ENCODE data around the gene ZRANB1.

The ZRANB1 gene

GRCh38 chr10:124942317-124943169 lies 620 bp downstream of the ZRANB1 start:
- peaks cover 32% of the 10 kb centered on the region for H3K4me1 Mint-ChIP-seq
- H3K4me3 Mint-ChIP-seq = no peak overlapping the region
- peak overlapping the region; percentile 3 for H3K27ac Mint-ChIP-seq
- H3K27me3 Mint-ChIP-seq = no peaks in the 10 kb centered on the region
- ATAC-seq (ENCODE audit: low read depth) (no peak), DNase-seq (ENCODE audit: low spot score in 2 of 2) (no peak)
- H3K9me3 Mint-ChIP-seq = no peaks in the 10 kb centered on the region
- peaks cover 17% of the 10 kb centered on the region for H3K36me3 Mint-ChIP-seq

GRCh38 chr10:124943301-124944092 lies 1.6 kb downstream of the ZRANB1 start:
- H3K27me3 Mint-ChIP-seq = no peaks in the 10 kb centered on the region
- ATAC-seq (ENCODE audit: low read depth) (no peak), DNase-seq (ENCODE audit: low spot score in 2 of 2) (no peak)
- H3K4me3 Mint-ChIP-seq = no peak overlapping the region
- H3K4me1 Mint-ChIP-seq = peaks cover 37% of the 10 kb centered on the region
- peak overlapping the region; percentile 63 for H3K27ac Mint-ChIP-seq
- no peaks in the 10 kb centered on the region for H3K9me3 Mint-ChIP-seq
- peaks cover 24% of the 10 kb centered on the region for H3K36me3 Mint-ChIP-seq

- Mint-ChIP-seq H3K36me3 (peaks cover 30% of the 10 kb centered on the region), H3K27ac (no peak overlapping the region), H3K4me3 (no peak overlapping the region), H3K27me3 (no peaks in the 10 kb centered on the region), H3K9me3 (no peaks in the 10 kb centered on the region), H3K4me1 (peaks cover 44% of the 10 kb centered on the region)
- DNase-seq (ENCODE audit: low spot score in 2 of 2) (no peak), ATAC-seq (ENCODE audit: low read depth) (no peak)
Observed at GRCh38 chr10:124944982-124945381, 3.1 kb downstream of the ZRANB1 start.

- no peaks in the 10 kb centered on the region for H3K9me3 Mint-ChIP-seq
- no peak for DNase-seq (ENCODE audit: low spot score in 2 of 2)
- H3K27me3 Mint-ChIP-seq = no peaks in the 10 kb centered on the region
- no peak overlapping the region for H3K4me3 Mint-ChIP-seq
- no peak for ATAC-seq (ENCODE audit: low read depth)
- H3K4me1 Mint-ChIP-seq = peaks cover 36% of the 10 kb centered on the region
- no peak overlapping the region for H3K27ac Mint-ChIP-seq
- peaks cover 29% of the 10 kb centered on the region for H3K36me3 Mint-ChIP-seq
Observed at GRCh38 chr10:124946945-124947344, 5.0 kb downstream of the ZRANB1 start.

GRCh38 chr10:124949543-124949942 lies 7.6 kb downstream of the ZRANB1 start:
- ATAC-seq (ENCODE audit: low read depth) = no peak
- no peak for DNase-seq (ENCODE audit: low spot score in 2 of 2)

GRCh38 chr10:124952123-124952522 lies 10.2 kb downstream of the ZRANB1 start:
- no peak for ATAC-seq (ENCODE audit: low read depth)
- DNase-seq (ENCODE audit: low spot score in 2 of 2) = no peak
- H3K27ac Mint-ChIP-seq = peak overlapping the region; percentile 18
- peaks cover 26% of the 10 kb centered on the region for H3K36me3 Mint-ChIP-seq
- H3K27me3 Mint-ChIP-seq = no peaks in the 10 kb centered on the region
- H3K4me3 Mint-ChIP-seq = no peak overlapping the region
- H3K4me1 Mint-ChIP-seq = peaks cover 35% of the 10 kb centered on the region
- no peaks in the 10 kb centered on the region for H3K9me3 Mint-ChIP-seq

More at GRCh38 chr10:124949543-124949942, 7.6 kb downstream of the ZRANB1 start:
- no peaks in the 10 kb centered on the region for H3K27me3 Mint-ChIP-seq
- H3K36me3 Mint-ChIP-seq = peaks cover 27% of the 10 kb centered on the region
- peak overlapping the region; percentile 0 for H3K27ac Mint-ChIP-seq
- H3K9me3 Mint-ChIP-seq = no peaks in the 10 kb centered on the region
- H3K4me3 Mint-ChIP-seq = no peak overlapping the region
- peaks cover 31% of the 10 kb centered on the region for H3K4me1 Mint-ChIP-seq

- DNase-seq (ENCODE audit: low spot score in 2 of 2) = no peak
- H3K36me3 Mint-ChIP-seq = peaks cover 19% of the 10 kb centered on the region
- H3K27ac Mint-ChIP-seq = no peak overlapping the region
- no peaks in the 10 kb centered on the region for H3K27me3 Mint-ChIP-seq
- no peaks in the 10 kb centered on the region for H3K9me3 Mint-ChIP-seq
- peaks cover 39% of the 10 kb centered on the region for H3K4me1 Mint-ChIP-seq
- no peak overlapping the region for H3K4me3 Mint-ChIP-seq
- ATAC-seq (ENCODE audit: low read depth) = no peak
Observed at GRCh38 chr10:124953421-124953820, 11.5 kb downstream of the ZRANB1 start.

- Mint-ChIP-seq H3K36me3 (peaks cover 12% of the 10 kb centered on the region), H3K27me3 (no peaks in the 10 kb centered on the region), H3K9me3 (no peaks in the 10 kb centered on the region), H3K27ac (no peak overlapping the region), H3K4me1 (peaks cover 40% of the 10 kb centered on the region), H3K4me3 (no peak overlapping the region)
- ATAC-seq (ENCODE audit: low read depth) (no peak), DNase-seq (ENCODE audit: low spot score in 2 of 2) (no peak)
Observed at GRCh38 chr10:124955243-124955642, 13.3 kb downstream of the ZRANB1 start.

GRCh38 chr10:124955868-124956267 lies 13.9 kb downstream of the ZRANB1 start:
- Mint-ChIP-seq H3K9me3 (no peaks in the 10 kb centered on the region), H3K36me3 (peaks cover 12% of the 10 kb centered on the region), H3K4me3 (no peak overlapping the region), H3K4me1 (peaks cover 40% of the 10 kb centered on the region), H3K27ac (no peak overlapping the region), H3K27me3 (no peaks in the 10 kb centered on the region)
- ATAC-seq (ENCODE audit: low read depth) (no peak), DNase-seq (ENCODE audit: low spot score in 2 of 2) (no peak)

GRCh38 chr10:124956764-124957163 lies 14.8 kb downstream of the ZRANB1 start:
- no peak for DNase-seq (ENCODE audit: low spot score in 2 of 2)
- Mint-ChIP-seq H3K36me3 (peaks cover 12% of the 10 kb centered on the region), H3K9me3 (no peaks in the 10 kb centered on the region), H3K4me1 (peaks cover 43% of the 10 kb centered on the region), H3K4me3 (no peak overlapping the region), H3K27me3 (no peaks in the 10 kb centered on the region), H3K27ac (no peak overlapping the region)
- no peak for ATAC-seq (ENCODE audit: low read depth)

- DNase-seq (ENCODE audit: low spot score in 2 of 2) (no peak), ATAC-seq (ENCODE audit: low read depth) (peak; percentile 34)
- Mint-ChIP-seq H3K27me3 (no peaks in the 10 kb centered on the region), H3K4me3 (no peak overlapping the region), H3K9me3 (no peaks in the 10 kb centered on the region), H3K36me3 (peaks cover 10% of the 10 kb centered on the region), H3K4me1 (peaks cover 39% of the 10 kb centered on the region), H3K27ac (peak overlapping the region; percentile 65)
Observed at GRCh38 chr10:124957404-124957947, 15.6 kb downstream of the ZRANB1 start.

- Mint-ChIP-seq H3K9me3 (no peaks in the 10 kb centered on the region), H3K4me1 (peaks cover 30% of the 10 kb centered on the region), H3K27me3 (no peaks in the 10 kb centered on the region), H3K4me3 (no peak overlapping the region), H3K36me3 (peaks cover 2% of the 10 kb centered on the region), H3K27ac (peak overlapping the region; percentile 40)
- no peak for DNase-seq (ENCODE audit: low spot score in 2 of 2)
- ATAC-seq (ENCODE audit: low read depth) = no peak
Observed at GRCh38 chr10:124959564-124959963, 17.6 kb downstream of the ZRANB1 start.

GRCh38 chr10:124961248-124961570 lies 19.3 kb downstream of the ZRANB1 start:
- Mint-ChIP-seq H3K4me1 (peaks cover 27% of the 10 kb centered on the region), H3K36me3 (peaks cover 1% of the 10 kb centered on the region), H3K4me3 (no peak overlapping the region), H3K27me3 (no peaks in the 10 kb centered on the region), H3K9me3 (no peaks in the 10 kb centered on the region), H3K27ac (no peak overlapping the region)
- no peak for DNase-seq (ENCODE audit: low spot score in 2 of 2)
- no peak for ATAC-seq (ENCODE audit: low read depth)

GRCh38 chr10:124962421-124962820 lies 20.5 kb downstream of the ZRANB1 start:
- H3K27ac Mint-ChIP-seq = no peak overlapping the region
- ATAC-seq (ENCODE audit: low read depth) (no peak), DNase-seq (ENCODE audit: low spot score in 2 of 2) (no peak)
- H3K36me3 Mint-ChIP-seq = peaks cover 10% of the 10 kb centered on the region
- H3K27me3 Mint-ChIP-seq = no peaks in the 10 kb centered on the region
- peaks cover 25% of the 10 kb centered on the region for H3K4me1 Mint-ChIP-seq
- no peaks in the 10 kb centered on the region for H3K9me3 Mint-ChIP-seq
- no peak overlapping the region for H3K4me3 Mint-ChIP-seq
